Testis (tissue), 3 donors: Measurements from ENCODE around the gene SNX12. TPM values are rescaled to one million over a fixed set of nuclear protein-coding genes. Genes with fewer than 3 reads are reported as not detected.
"Not testable (repeated sequence)": the region's sequence is repeated elsewhere in the genome, so short reads cannot be mapped to it uniquely, and the experiment has no call there.

Experiments used
- DNase-seq: peaks from one replicate; pipeline ENCODE4 v3.0.0-alpha.2; 2019
- H3K27ac ChIP-seq, 2 donors: fragments of 200-600 bp; sonication (generic); one replicate each; pipeline ENCODE4 v1.5.1; 2019
- H3K27me3 ChIP-seq: fragments of 200-600 bp; sonication (generic); one replicate; pipeline ENCODE4 v1.5.1; 2019
- H3K36me3 ChIP-seq: fragments of 200-600 bp; sonication (generic); one replicate; pipeline ENCODE4 v1.5.1; 2017; ENCODE audit warnings: low read depth; ENCODE audit errors: missing control alignments
- H3K4me1 ChIP-seq: fragments of 200-600 bp; sonication (generic); one replicate; pipeline ENCODE4 v1.5.1; 2019
- H3K4me3 ChIP-seq, 2 donors: fragments of 200-600 bp; sonication (generic); one replicate each; pipeline ENCODE4 v1.5.1; 2017 to 2019
- H3K9me3 ChIP-seq: fragments of 200-600 bp; sonication (generic); one replicate; pipeline ENCODE4 v1.5.1; 2017
- POLR2A ChIP-seq: fragments of 450-650 bp; IDR thresholded peaks from one replicate; pipeline ENCODE4 v1.6.1; 2017; ENCODE audit warnings: antibody characterized with exemption, mild to moderate bottlenecking, moderate library complexity
- WGBS, 2 donors: methylation state at CpG; one replicate each; pipeline ENCODE4 v1.1.5; 2018; 5-methylcytosine and 5-hydroxymethylcytosine counted together
- intact Hi-C: fragments of 100-400 bp; cut with DNase I; formaldehyde crosslinking; loops from one replicate; pipeline ENCODE4 v1.15.1; 2023; ENCODE audit warnings: low total_unique reads
- polyA plus RNA-seq: library from polyadenylated mRNA; stranded (reverse); fragments of 350-450 nt; fragmentation: Illumina TruSeq; extraction: RNeasy Lipid Tissue Mini Kit (QIAGEN cat#74804); gene quantifications from one replicate; pipeline ENCODE4 v1.2.3, GENCODE V29; 2014; ENCODE audit warnings: low read depth, low replicate concordance; ENCODE audit not compliant: insufficient read depth
- total RNA-seq, 2 donors: library from RNA; depleted of rRNA; stranded (reverse); fragments of >200 nt; gene quantifications; one replicate each; pipeline ENCODE4 v1.2.3, GENCODE V29; 2016
- TF ChIP-seq, protein P1 (sequence below), 3 experiments: fragments of 450-650 bp in 2 of 3; fragments of 200-600 bp in 1 of 3; sonication (generic) in 1 of 3; IDR thresholded peaks; one replicate each; pipeline ENCODE4 v1.5.1; 2016 to 2019; ENCODE audit warnings: antibody characterized with exemption in 3 of 3, mild to moderate bottlenecking in 2 of 3, moderate library complexity in 1 of 3

Gene SNX12
- total and polyA plus RNA-seq, 3 donors from 2014 or later = 35.4 to 53.1 (median 39.4) TPM

DNA sequence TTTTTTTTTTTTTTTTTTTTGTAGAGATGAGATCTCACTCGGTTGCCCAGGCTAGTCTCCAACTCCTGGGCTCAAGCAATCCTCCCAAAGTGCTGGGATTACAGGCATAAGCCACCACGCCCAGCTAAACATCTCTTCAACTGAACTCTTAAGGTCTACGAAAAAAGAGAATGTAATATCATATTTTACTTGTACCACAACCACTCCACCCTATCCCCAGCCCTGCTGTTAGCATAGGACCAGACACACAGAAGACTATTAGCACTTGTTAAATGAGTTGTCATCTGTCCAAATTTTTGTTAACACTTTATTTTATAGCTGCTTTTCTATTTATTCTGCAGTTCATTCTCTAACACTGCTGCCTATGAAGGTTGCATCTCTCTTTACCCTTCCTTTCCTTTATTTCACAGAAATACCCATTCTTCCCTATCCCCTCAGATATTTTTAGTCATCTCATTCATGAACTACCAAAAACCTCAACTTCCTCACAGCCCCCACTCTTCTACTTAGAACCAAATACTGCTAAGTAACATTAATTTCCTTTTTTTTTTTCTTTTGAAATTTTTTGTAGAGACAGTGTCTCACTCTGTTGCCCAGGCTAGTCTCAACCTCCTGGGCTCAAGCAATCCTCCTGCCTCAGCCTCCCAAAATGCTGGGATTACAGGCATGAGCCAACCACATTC is 10.1 kb downstream of the SNX12 start:
- H3K4me3 ChIP-seq = no peak overlapping the region
- 98 to 100% methylated on average over 3 of the region's 3 CpGs for whole genome bisulfite sequencing, 2 donors
- H3K27me3 ChIP-seq = no peaks in the 10 kb centered on the region
- TF ChIP-seq, protein P1, sequence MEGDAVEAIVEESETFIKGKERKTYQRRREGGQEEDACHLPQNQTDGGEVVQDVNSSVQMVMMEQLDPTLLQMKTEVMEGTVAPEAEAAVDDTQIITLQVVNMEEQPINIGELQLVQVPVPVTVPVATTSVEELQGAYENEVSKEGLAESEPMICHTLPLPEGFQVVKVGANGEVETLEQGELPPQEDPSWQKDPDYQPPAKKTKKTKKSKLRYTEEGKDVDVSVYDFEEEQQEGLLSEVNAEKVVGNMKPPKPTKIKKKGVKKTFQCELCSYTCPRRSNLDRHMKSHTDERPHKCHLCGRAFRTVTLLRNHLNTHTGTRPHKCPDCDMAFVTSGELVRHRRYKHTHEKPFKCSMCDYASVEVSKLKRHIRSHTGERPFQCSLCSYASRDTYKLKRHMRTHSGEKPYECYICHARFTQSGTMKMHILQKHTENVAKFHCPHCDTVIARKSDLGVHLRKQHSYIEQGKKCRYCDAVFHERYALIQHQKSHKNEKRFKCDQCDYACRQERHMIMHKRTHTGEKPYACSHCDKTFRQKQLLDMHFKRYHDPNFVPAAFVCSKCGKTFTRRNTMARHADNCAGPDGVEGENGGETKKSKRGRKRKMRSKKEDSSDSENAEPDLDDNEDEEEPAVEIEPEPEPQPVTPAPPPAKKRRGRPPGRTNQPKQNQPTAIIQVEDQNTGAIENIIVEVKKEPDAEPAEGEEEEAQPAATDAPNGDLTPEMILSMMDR (IDR thresholded peaks at IDR 0.05) = no peak
- no peak for TF ChIP-seq POLR2A
- no peak for DNase-seq
- intact Hi-C loops = no loop called here
- H3K27ac ChIP-seq = no peak overlapping the region
- H3K36me3 ChIP-seq = no peaks in the 10 kb centered on the region
- no peaks in the 10 kb centered on the region for H3K4me1 ChIP-seq
- H3K9me3 ChIP-seq = no peaks in the 10 kb centered on the region

- no peak for TF ChIP-seq POLR2A
- TF ChIP-seq, protein P1 (IDR thresholded peaks at IDR 0.05) = no peak
- intact Hi-C loops = no loop called here
- Histone ChIP-seq H3K9me3 (no peaks in the 10 kb centered on the region), H3K36me3 (no peaks in the 10 kb centered on the region), H3K4me1 (no peaks in the 10 kb centered on the region), H3K4me3 (no peak overlapping the region), H3K27ac (no peak overlapping the region), H3K27me3 (no peaks in the 10 kb centered on the region)
- no peak for DNase-seq
These were observed 11.3 kb downstream of the SNX12 start for GRCh38 chrX:71056867-71057266.

DNA sequence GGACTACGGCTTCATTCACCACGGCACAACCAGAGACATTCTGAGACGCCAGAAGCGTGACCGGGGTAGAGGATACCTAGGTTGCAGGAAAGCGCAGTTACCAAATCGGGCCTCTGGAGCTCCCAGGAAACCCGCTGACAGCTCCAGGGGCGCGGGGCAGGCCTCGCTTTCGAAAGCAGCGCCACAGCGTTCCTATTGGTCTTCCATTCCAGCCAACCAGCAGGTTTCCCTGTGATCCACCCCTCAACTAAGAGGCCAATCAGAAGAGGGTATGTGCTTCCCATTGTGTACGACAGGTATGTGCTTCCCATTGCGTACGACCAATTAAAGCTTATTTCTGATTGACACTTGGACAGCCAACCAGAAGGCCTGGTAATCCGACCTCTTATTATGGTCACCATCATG is 14.9 kb downstream of the SNX12 start:
- H3K9me3 ChIP-seq = no peaks in the 10 kb centered on the region
- peak; percentile 43 for DNase-seq
- H3K27me3 ChIP-seq = no peaks in the 10 kb centered on the region
- intact Hi-C loops = no loop called here
- WGBS, 2 donors = 58 to 59% methylated on average over 4 to 16 of the region's 18 CpGs
- TF ChIP-seq POLR2A = no peak
- TF ChIP-seq, protein P1 (IDR thresholded peaks at IDR 0.05) = no peak
- H3K4me3 ChIP-seq = peak overlapping the region in 1 of 2 donors; percentile 3
- no peaks in the 10 kb centered on the region for H3K36me3 ChIP-seq
- H3K27ac ChIP-seq = no peak overlapping the region
- no peaks in the 10 kb centered on the region for H3K4me1 ChIP-seq

- H3K27ac ChIP-seq = no peak overlapping the region
- 53 to 56% methylated on average over 6 to 7 of the region's 7 CpGs for whole genome bisulfite sequencing, 2 donors
- H3K4me3 ChIP-seq = peak overlapping the region in 1 of 2 donors; percentile 3
- H3K27me3 ChIP-seq = no peaks in the 10 kb centered on the region
- no peak for TF ChIP-seq POLR2A
- TF ChIP-seq, protein P1 (IDR thresholded peaks at IDR 0.05) = no peak
- no peak for DNase-seq
- no peaks in the 10 kb centered on the region for H3K9me3 ChIP-seq
- no peaks in the 10 kb centered on the region for H3K4me1 ChIP-seq
- no peaks in the 10 kb centered on the region for H3K36me3 ChIP-seq
- intact Hi-C loops = no loop called here
These were observed 15.4 kb downstream of the SNX12 start for GRCh38 chrX:71052721-71053120.

GRCh38 chrX:71047891-71048290 is 20.2 kb downstream of the SNX12 start:
- intact Hi-C loops, H3K4me3 ChIP-seq, H3K9me3 ChIP-seq, H3K27ac ChIP-seq, H3K27me3 ChIP-seq, H3K36me3 ChIP-seq, DNase-seq, H3K4me1 ChIP-seq: not testable (repeated sequence)
- WGBS, 2 donors = 93 to 95% methylated on average over 4 to 8 of the region's 8 CpGs
